Measurements from ENCODE around the gene MLXIP.

The MLXIP gene

DNA sequence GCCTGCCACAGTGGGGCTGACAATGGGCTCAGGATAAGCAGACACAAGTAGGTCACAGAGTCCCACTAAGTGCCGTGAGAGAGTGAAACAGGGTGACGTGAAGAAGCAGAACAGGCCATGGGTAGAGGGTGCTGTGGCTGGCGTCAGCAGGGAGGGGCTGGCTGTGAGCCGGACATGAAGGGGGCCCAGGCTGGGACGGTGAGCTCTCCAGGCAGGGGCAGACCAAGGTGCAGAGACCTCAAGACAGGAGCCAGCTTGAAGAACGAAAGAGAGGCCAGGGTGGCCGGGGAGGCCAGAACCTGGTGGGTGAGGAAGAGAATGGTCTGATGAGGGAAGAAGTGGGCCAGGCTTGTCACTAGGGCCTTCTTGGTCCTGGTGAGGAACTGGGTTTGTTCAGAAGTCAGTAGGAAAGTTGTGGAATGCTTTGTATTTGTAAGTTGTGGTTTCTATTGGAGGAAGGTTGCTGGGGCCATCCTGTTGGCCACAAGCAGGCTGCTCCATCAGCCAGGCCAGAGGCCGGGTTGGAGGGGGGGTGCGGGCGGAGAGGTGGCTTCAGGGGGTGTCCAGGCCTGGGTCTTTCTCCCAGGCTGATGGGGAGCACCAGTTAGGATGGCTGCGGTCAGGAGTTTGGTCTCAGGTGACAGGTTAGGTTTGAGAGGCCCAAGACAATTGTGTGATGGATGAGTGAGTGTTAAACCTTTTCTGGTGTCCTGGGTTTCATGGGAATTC lies 21.4 kb upstream of the MLXIP start:
- Histone ChIP-seq H2BK5ac (ENCODE audit: low read length) (no peak overlapping the region), H3K23ac (ENCODE audit: low read length) (no peak overlapping the region), H3K79me2 (ENCODE audit: control insufficient read depth, insufficient read depth, low read length) (no peaks in the 10 kb centered on the region), H3K56ac (ENCODE audit: low read length) (no peak overlapping the region), H4K8ac (ENCODE audit: low read depth, low read length) (no peak overlapping the region), H3K4me3 (ENCODE audit: low read length) (no peak overlapping the region), H3K18ac (ENCODE audit: low read length) (no peak overlapping the region), H2BK15ac (replicated peaks; ENCODE audit: low read depth) (no peak overlapping the region), H3K27ac (ENCODE audit: low read depth, low read length) (no peak overlapping the region), H2AK5ac (ENCODE audit: low read length) (no peak overlapping the region), H3K36me3 (ENCODE audit: control insufficient read depth, insufficient read depth, low read length) (peaks cover 2% of the 10 kb centered on the region), H3K4me1 (ENCODE audit: control insufficient read depth, low read depth, low read length) (no peaks in the 10 kb centered on the region), H3K9ac (ENCODE audit: low read length) (no peak overlapping the region), H3K79me1 (ENCODE audit: low read length) (no peaks in the 10 kb centered on the region), H2BK120ac (ENCODE audit: low read depth, low read length) (no peak overlapping the region), H3K27me3 (ENCODE audit: insufficient read depth, low read length, poor library complexity) (no peaks in the 10 kb centered on the region), H3K4ac (ENCODE audit: low read depth, low read length) (no peak overlapping the region), H3K4me2 (ENCODE audit: low read length) (no peak overlapping the region), H4K5ac (ENCODE audit: low read length) (no peak overlapping the region)
- WGBS (ENCODE audit: extremely low coverage, insufficient coverage, low lambda C conversion rate) = no CpG with 5 or more reads among the region's 11 CpGs
- no peak for DNase-seq

DNA sequence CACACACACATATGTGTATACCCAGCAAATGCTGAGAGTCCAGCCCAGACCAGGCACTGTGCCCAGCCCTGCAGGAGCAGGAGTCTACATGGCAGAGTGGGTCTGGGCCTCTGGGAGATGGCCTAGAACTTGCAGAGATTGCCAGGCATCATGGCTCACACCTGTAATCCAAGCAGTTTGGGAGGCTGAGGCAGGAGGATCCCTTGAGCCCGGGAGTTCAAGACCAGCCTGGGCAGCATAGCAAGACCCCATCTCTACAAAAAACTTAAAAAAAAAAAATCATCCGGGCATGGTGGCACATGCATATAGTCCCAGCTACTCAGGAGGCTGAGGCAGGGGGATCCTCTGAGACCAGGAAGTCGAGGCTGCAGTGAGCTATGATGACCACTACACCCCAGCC lies 20.8 kb upstream of the MLXIP start:
- Histone ChIP-seq H4K5ac (ENCODE audit: low read length) (no peak overlapping the region), H3K4me2 (ENCODE audit: low read length) (no peak overlapping the region), H3K4me3 (ENCODE audit: low read length) (no peak overlapping the region), H2AK5ac (ENCODE audit: low read length) (no peak overlapping the region), H3K27ac (ENCODE audit: low read depth, low read length) (no peak overlapping the region), H3K27me3 (ENCODE audit: insufficient read depth, low read length, poor library complexity) (no peaks in the 10 kb centered on the region), H2BK15ac (replicated peaks; ENCODE audit: low read depth) (no peak overlapping the region), H3K4ac (ENCODE audit: low read depth, low read length) (no peak overlapping the region), H3K36me3 (ENCODE audit: control insufficient read depth, insufficient read depth, low read length) (peaks cover 2% of the 10 kb centered on the region), H3K9ac (ENCODE audit: low read length) (no peak overlapping the region), H3K18ac (ENCODE audit: low read length) (no peak overlapping the region), H2BK120ac (ENCODE audit: low read depth, low read length) (no peak overlapping the region), H3K79me2 (ENCODE audit: control insufficient read depth, insufficient read depth, low read length) (no peaks in the 10 kb centered on the region), H3K4me1 (ENCODE audit: control insufficient read depth, low read depth, low read length) (peaks cover 1% of the 10 kb centered on the region), H4K8ac (ENCODE audit: low read depth, low read length) (no peak overlapping the region), H2BK5ac (ENCODE audit: low read length) (no peak overlapping the region), H3K79me1 (ENCODE audit: low read length) (no peaks in the 10 kb centered on the region), H3K23ac (ENCODE audit: low read length) (no peak overlapping the region), H3K56ac (ENCODE audit: low read length) (no peak overlapping the region)
- WGBS (ENCODE audit: extremely low coverage, insufficient coverage, low lambda C conversion rate) = no CpG with 5 or more reads among the region's 3 CpGs
- no peak for DNase-seq

DNA sequence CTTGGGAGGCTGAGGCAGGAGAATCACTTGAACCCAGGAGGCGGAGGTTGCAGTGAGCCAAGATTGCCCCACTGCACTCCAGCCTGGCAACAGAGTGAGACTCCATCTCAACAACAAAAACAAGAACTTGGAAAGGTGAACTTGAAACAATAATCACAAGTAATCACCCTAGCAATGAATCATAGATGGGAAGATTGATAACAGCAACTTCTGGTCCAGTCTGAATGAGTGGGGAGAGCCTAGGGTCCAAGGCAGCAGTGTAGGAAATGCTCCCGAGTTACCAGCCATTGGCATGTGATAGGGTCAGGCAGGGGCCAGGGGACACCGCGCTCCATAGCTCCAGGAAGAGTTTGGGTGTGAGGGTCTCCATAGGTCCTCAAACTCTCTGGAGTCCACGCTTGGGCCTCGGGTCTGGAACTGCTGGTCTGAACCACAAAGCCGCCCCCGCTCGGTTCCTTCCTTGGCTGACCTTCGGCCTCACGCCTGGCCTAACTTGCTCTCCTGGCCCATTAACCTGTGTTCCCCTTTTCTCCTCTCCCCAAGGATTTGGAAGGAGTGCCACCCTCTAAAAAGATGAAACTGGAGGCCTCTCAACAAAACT lies 19.9 kb upstream of the MLXIP start:
- H3K18ac ChIP-seq (ENCODE audit: low read length) = no peak overlapping the region
- H2BK120ac ChIP-seq (ENCODE audit: low read depth, low read length) = no peak overlapping the region
- H3K36me3 ChIP-seq (ENCODE audit: control insufficient read depth, insufficient read depth, low read length) = peaks cover 2% of the 10 kb centered on the region
- H3K4me2 ChIP-seq (ENCODE audit: low read length) = no peak overlapping the region
- no peak overlapping the region for H3K4ac ChIP-seq (ENCODE audit: low read depth, low read length)
- H3K23ac ChIP-seq (ENCODE audit: low read length) = no peak overlapping the region
- no peak overlapping the region for H2BK5ac ChIP-seq (ENCODE audit: low read length)
- no peak overlapping the region for H3K27ac ChIP-seq (ENCODE audit: low read depth, low read length)
- H3K79me1 ChIP-seq (ENCODE audit: low read length) = no peaks in the 10 kb centered on the region
- H3K4me3 ChIP-seq (ENCODE audit: low read length) = no peak overlapping the region
- no peaks in the 10 kb centered on the region for H3K27me3 ChIP-seq (ENCODE audit: insufficient read depth, low read length, poor library complexity)
- H4K8ac ChIP-seq (ENCODE audit: low read depth, low read length) = no peak overlapping the region
- H2BK15ac ChIP-seq (replicated peaks; ENCODE audit: low read depth) = no peak overlapping the region
- H3K4me1 ChIP-seq (ENCODE audit: control insufficient read depth, low read depth, low read length) = peaks cover 7% of the 10 kb centered on the region
- whole genome bisulfite sequencing (ENCODE audit: extremely low coverage, insufficient coverage, low lambda C conversion rate) = no CpG with 5 or more reads among the region's 11 CpGs
- no peak overlapping the region for H3K9ac ChIP-seq (ENCODE audit: low read length)
- no peak for DNase-seq
- H3K79me2 ChIP-seq (ENCODE audit: control insufficient read depth, insufficient read depth, low read length) = no peaks in the 10 kb centered on the region
- H4K5ac ChIP-seq (ENCODE audit: low read length) = no peak overlapping the region
- H3K56ac ChIP-seq (ENCODE audit: low read length) = no peak overlapping the region
- H2AK5ac ChIP-seq (ENCODE audit: low read length) = no peak overlapping the region

DNA sequence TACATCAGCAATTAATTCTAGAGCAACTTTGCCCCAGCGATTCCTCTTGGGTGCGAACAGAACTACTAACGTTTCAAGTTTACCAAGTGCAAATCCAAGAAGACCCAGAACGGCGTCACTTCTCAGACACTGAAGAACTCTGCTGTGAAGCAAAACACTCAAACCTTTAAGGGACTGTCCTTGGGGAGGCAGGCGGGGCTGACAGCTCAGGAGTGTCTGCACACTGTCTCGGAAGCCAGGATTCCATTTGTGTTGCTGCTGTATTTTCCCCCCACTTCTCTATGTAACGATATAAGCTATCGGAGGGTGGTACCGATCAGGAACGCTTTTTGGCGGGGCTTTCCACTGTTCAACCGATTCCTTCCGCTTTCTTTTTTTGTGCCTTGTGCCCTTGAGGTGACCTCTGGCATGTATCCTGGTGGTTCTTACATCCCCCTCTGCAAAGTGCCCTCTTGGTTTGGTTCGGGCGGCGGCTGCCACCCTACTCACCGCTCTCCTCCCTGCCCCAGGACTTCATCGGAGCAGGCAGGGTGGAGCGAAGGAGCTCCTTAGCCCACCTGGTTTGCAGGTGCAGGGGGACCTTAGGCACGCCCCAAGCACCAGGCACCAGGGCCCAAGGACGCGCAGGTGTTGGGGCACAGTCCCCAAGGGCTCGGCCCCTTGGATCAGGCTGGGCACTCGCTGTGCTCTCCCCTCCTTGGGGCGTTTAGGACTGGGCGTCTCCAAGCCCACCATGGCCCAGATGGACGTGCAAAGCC lies 19.2 kb upstream of the MLXIP start:
- Histone ChIP-seq H3K4me2 (ENCODE audit: low read length) (no peak overlapping the region), H3K79me1 (ENCODE audit: low read length) (no peaks in the 10 kb centered on the region), H3K4me3 (ENCODE audit: low read length) (no peak overlapping the region), H3K56ac (ENCODE audit: low read length) (no peak overlapping the region), H4K5ac (ENCODE audit: low read length) (no peak overlapping the region), H3K4ac (ENCODE audit: low read depth, low read length) (no peak overlapping the region), H3K23ac (ENCODE audit: low read length) (no peak overlapping the region), H2BK15ac (replicated peaks; ENCODE audit: low read depth) (no peak overlapping the region), H2BK5ac (ENCODE audit: low read length) (no peak overlapping the region), H3K4me1 (ENCODE audit: control insufficient read depth, low read depth, low read length) (peaks cover 10% of the 10 kb centered on the region), H3K9ac (ENCODE audit: low read length) (no peak overlapping the region), H2BK120ac (ENCODE audit: low read depth, low read length) (no peak overlapping the region), H4K8ac (ENCODE audit: low read depth, low read length) (no peak overlapping the region), H3K36me3 (ENCODE audit: control insufficient read depth, insufficient read depth, low read length) (peaks cover 2% of the 10 kb centered on the region), H3K27me3 (ENCODE audit: insufficient read depth, low read length, poor library complexity) (no peaks in the 10 kb centered on the region), H3K18ac (ENCODE audit: low read length) (no peak overlapping the region), H2AK5ac (ENCODE audit: low read length) (no peak overlapping the region), H3K27ac (ENCODE audit: low read depth, low read length) (no peak overlapping the region), H3K79me2 (ENCODE audit: control insufficient read depth, insufficient read depth, low read length) (no peaks in the 10 kb centered on the region)
- no CpG with 5 or more reads among the region's 28 CpGs for WGBS (ENCODE audit: extremely low coverage, insufficient coverage, low lambda C conversion rate)
- no peak for DNase-seq

DNA sequence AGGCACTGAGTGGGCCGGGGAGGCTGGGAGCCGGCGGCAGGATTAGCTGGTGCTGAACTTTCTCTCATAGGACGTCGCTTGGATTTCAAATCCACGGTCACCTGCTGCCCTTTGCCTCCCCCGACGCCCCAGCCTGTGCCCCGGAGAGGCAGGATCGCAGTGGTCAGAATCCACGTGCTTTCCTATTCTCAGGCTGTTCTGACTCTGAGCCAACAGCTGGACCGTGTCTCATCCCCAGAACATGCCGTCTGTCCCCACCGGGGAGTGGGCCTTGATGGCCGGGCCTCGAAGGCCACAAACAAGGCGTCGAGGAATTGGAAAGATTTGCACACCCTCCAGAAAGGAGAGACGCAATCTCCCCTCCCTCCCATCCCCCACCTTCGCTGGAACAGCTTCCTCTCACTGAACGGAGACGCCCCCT lies 18.5 kb upstream of the MLXIP start:
- Histone ChIP-seq H3K79me1 (ENCODE audit: low read length) (no peaks in the 10 kb centered on the region), H3K23ac (ENCODE audit: low read length) (no peak overlapping the region), H2BK120ac (ENCODE audit: low read depth, low read length) (no peak overlapping the region), H3K4ac (ENCODE audit: low read depth, low read length) (no peak overlapping the region), H3K4me2 (ENCODE audit: low read length) (no peak overlapping the region), H3K36me3 (ENCODE audit: control insufficient read depth, insufficient read depth, low read length) (peaks cover 2% of the 10 kb centered on the region), H3K9ac (ENCODE audit: low read length) (no peak overlapping the region), H4K5ac (ENCODE audit: low read length) (no peak overlapping the region), H2BK15ac (replicated peaks; ENCODE audit: low read depth) (no peak overlapping the region), H2AK5ac (ENCODE audit: low read length) (no peak overlapping the region), H4K8ac (ENCODE audit: low read depth, low read length) (no peak overlapping the region), H2BK5ac (ENCODE audit: low read length) (no peak overlapping the region), H3K4me1 (ENCODE audit: control insufficient read depth, low read depth, low read length) (peaks cover 11% of the 10 kb centered on the region), H3K18ac (ENCODE audit: low read length) (no peak overlapping the region), H3K27me3 (ENCODE audit: insufficient read depth, low read length, poor library complexity) (no peaks in the 10 kb centered on the region), H3K56ac (ENCODE audit: low read length) (no peak overlapping the region), H3K79me2 (ENCODE audit: control insufficient read depth, insufficient read depth, low read length) (no peaks in the 10 kb centered on the region), H3K4me3 (ENCODE audit: low read length) (no peak overlapping the region), H3K27ac (ENCODE audit: low read depth, low read length) (no peak overlapping the region)
- WGBS (ENCODE audit: extremely low coverage, insufficient coverage, low lambda C conversion rate) = no CpG with 5 or more reads among the region's 22 CpGs
- DNase-seq = no peak

Data from mesendoderm (in vitro differentiated cells).